GM19397 (cell line): Measurements from ENCODE around the gene YES1.

Source experiments
- ATAC-seq: cut with Tn5 transposase; IDR thresholded peaks from one replicate; pipeline ENCODE4 v1.9.1; 2021; ENCODE audit warnings: mild to moderate bottlenecking, moderate library complexity; ENCODE audit not compliant: unreplicated experiment

Gene YES1

DNA sequence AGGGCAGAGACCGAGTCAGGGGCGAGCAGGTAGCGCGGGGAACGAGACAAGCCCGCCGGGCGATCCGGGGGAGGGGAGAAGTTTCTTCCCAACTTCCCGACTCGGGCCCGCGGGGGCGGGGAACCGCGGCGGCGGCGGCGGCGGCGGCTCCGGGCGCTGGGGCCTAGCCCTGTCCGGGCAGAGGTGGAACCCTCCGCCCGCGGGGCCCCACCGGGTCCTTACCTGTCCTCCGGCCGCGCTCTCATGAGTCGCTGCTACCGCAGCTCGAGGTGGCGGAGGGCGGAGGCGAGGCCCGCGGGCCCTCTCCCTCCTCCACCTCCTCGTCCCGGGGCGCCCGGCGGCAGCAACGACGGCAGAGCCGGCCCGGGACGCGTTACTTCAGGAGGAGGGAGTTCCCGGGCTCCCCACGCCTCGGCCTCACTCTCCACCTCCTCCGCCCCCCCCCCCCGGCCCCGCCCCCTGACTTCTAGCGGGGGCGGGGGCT lies at the start of gene YES1:
TSS of gene YES1 (minus strand) at position 351 of the 484 bp plus-strand sequence. CDS start 55,415 bp downstream, outside the sequence.
- peak; percentile 75 for ATAC-seq

DNA sequence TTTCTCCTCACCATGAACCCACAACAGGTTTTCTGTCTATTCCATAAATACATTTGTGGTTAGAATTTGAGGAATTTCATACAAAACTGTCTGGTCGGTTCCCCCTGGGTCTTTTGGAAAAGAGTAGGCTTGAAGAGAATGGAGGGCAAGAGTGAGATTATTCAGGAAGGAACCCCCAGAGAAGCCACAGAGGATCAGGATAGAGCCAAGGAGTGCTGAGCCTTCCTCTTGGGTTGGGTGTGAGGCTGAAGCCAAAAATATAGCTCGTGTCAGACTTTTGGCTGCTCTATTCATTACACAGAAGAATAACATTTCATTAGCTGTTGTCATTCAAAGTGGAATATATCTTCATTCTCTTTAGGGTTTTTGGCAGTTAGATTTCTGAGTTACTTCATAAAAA lies 45.9 kb upstream of the YES1 start:
- ATAC-seq = no peak

DNA sequence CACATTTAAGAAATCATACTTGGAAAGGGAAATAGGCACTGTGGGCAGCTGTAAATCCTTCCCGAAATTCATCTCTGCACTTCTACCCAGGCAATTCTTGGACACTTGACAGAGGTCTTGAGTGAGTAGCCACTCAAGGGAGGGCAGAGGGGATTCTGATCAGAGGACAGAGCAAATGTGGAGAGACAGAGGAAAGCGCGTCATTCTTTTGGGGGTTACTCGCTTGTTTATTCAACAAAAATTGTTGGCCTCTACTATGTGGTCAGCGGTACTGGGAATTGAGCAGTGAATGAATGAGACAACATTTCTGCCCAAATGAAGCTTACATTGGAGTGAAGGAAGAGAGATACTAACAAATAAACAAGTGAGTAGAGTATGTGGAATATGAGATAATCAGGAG lies 41.4 kb upstream of the YES1 start:
- no peak for ATAC-seq

DNA sequence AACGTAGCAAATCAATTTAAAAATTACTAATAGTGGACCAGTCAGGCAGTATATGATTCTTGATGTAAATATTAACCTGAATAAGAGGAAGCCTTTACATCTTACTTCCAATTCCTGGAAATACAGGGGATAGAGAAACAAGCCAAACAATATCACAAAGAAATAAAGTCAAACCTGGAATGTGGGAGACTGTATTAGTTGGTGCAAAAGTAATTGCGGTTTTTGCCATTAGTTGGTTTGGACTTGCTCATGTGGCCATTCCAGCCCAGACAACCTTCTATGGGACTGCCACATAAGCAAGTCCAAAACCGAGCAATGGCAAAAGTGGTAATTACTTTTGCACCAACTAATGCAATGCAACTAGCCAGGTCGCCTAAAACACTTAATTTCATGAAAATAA lies 38.9 kb upstream of the YES1 start:
- ATAC-seq = no peak

DNA sequence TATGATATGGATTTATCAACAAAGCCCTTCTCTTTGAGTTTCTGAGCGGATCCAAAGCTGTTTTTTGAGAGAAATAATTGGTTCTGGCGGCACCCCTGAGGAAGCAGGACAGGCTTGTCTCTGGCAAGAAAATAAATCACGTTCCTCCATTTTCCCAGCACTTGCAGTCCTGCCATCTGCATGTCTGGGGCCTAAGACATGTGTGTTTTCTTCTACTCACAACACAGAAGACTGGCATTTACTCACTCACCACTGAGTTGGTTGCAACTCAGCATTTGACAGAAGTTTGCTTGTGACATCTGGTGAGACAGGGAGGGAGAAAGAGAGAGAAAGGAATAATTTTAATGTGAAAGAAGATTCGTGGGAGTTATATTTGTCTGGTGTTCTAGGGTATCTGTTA lies 37.0 kb upstream of the YES1 start:
- ATAC-seq = no peak

DNA sequence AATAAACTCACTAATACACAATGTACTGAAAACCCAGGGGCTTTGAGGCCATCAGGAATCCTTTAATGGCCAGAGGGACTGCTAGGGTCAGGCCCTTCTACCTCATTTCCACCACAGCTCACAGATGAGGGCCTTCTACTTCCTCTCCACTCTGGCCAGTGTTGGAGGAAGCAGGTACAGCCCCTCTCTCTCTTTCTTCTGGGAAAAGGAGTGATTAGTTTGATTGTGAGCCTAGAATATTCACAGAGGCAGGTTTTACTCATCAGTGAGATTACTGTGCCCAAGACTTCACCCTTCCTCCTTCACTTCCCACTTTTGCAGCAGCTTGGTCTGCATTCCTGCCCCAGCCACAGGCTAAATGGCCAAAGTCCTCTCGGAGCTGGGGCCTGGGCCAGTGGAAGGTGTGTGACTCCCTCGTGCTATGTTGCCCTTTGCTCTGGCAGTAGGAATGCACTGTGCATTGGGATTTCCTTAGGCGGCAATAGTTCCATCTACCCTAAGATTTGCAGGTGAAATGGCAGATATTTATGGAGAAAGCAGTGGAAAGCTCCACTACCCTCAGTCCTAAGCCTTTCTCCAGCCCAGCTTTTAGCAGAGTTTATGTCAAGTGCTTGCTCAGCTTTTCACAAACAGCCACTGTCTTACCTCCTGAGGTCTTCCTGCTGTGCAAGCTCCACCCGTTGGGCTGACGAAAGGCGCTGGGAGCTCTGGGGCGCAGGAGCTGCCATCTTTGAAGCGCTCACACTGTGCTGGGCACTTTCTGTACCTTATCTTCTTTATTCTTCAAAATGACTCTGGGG lies 36.2 kb upstream of the YES1 start:
- no peak for ATAC-seq

DNA sequence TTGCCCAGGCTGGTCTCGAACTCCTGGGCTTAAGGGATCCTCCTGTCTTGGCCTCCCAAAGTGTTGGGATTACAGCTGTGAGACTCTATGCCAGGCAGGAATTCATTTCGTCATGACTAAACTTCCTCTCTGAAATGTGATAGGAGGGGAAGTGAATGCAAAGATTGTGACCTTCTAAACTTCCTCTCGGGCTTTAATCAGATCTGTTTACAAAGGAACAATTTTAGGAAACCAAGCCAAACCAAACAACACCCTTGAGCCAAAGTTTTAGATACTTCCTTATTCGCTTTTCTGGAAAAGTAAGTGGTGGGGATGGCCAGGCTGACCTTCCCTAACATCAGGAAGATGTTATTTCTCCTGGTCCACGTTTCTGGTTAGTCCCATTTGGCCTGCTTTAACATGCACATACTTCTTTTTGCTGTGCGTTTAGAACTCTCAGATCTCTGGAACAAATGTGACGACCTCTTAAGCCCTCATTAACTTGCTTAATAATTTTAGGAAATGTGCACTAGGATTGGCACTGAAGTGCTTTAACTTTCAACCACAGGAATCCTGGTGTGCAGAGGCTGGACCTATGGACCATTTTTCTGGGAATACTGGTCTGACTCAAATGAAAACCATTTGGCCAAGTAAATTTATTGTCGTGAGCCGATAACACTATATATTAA lies 33.2 kb upstream of the YES1 start:
- ATAC-seq = no peak

DNA sequence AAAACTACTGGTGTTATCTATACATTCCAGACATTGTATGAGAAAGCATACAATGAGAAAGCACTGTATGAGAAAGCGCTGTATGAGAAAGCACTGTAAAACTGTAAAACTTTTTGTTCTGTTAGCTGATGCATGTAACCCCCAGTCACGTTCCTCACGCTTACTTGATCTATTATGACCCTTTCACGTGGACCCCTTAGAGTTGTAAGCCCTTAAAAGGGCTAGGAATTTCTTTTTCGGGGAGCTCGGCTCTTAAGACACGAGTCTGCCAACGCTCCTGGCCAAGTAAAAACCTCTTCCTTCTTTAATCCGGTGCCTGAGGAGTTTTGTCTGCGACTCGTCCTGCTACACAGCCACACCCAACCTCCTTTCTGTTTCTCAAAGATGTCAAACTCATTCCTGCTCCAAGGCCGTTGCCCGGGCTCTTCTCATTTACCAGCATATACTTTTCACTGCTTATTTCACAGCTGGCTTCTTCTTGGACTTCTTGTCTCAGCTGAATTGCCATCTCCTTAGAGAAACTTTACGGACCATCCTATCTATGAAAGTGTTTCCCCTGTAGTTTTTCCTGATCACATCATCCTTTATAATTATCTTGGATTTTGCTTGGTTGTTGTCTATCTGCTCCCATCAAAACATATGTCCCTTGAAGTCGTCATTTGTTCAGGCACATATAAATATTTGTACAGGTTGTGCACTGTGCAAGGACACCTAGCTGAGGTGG lies 29.8 kb upstream of the YES1 start:
- ATAC-seq = no peak

DNA sequence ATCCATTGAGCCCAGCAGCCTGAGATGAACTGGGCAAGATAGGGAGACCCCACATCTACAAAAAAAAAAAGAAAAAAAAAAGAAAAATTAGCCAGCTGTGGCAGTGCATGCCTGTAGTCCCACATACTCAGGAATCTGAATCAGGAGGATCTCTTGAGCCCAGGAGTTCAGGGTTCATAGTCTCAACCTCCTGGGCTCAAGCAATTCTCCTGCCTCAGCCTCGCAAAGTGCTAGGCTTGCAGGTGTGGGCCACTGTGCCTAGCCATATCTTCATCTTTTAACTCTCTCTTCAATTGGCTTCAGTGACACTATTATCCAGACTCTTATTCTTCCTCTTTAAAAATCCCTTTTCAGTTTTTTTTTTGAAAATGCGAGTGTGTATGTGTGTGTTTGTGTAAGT lies 28.5 kb upstream of the YES1 start:
- ATAC-seq = no peak

DNA sequence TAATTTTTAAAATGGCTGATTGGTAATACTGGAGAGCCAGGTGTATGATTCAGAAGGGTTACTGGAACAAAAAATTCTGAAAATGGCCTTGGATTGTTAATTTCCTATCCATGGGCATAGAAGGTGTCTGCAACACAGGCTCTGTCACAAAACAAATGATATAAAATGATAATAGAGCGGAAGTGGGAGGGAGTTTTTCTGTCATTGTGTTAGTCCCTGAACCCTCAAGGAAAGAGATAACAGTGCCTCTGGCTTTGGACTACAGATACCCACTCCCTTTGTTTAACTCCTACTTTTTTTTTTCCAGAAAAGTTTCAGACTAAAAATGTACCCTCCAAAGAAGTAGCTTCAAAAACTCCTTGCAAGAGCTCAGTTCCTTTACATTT lies 28.0 kb upstream of the YES1 start:
- no peak for ATAC-seq

DNA sequence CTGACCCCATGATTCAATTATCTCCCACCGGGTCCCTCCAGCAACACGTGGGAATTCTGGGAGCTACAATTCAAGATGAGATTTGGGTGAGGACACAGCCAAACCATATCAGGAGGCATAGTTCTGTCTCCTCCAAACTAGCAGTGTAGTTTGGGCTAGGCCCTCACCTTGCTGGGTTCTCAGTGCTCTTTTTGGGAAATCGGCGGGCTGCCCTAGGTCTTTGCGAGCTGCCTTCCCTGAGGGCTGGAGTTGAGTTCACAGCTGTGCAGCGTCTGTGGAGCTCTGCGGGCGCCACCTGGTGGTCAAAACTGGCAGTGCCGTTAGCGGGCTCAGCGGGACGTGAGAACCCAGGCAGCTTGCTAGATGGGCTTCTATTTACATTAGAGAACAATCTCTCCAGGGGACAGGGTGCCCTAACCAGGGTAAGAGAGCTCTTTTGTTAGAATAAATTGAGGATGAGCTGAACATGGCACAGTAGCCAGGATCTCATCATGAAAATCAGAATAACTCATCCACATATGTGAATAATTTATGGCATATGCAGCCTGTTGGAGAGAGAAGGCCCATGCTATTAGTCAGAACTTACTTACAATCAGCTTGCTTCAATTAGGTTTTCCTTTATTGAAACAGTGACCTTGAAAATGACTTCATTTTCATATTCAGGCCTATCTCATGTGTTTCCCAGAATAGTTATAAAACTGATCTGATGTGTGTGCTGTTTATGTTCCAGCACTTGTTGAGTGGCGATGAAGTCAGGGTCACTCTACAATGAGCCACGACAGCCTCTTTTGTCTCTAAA lies 27.4 kb upstream of the YES1 start:
- peak; percentile 99 for ATAC-seq

DNA sequence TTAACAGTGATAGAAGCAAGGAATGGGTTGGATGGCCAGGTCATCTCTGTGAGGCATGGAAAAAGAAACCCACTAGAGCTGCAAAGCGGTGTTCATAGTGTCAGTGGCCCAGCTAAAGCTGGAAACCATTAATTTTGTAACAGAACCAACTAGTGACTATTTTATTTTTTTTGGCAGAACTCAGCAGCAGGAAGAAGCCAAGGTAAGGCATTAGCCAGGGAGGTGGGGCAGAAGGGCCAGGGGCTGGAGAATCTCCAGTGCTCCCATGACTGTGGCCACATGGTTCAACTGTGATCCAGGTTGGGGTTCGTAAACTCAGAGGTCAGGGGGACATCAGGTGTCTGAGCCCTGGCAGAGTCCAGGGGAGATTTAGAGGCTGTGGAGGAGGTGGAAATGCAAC lies 25.9 kb upstream of the YES1 start:
- ATAC-seq = no peak

DNA sequence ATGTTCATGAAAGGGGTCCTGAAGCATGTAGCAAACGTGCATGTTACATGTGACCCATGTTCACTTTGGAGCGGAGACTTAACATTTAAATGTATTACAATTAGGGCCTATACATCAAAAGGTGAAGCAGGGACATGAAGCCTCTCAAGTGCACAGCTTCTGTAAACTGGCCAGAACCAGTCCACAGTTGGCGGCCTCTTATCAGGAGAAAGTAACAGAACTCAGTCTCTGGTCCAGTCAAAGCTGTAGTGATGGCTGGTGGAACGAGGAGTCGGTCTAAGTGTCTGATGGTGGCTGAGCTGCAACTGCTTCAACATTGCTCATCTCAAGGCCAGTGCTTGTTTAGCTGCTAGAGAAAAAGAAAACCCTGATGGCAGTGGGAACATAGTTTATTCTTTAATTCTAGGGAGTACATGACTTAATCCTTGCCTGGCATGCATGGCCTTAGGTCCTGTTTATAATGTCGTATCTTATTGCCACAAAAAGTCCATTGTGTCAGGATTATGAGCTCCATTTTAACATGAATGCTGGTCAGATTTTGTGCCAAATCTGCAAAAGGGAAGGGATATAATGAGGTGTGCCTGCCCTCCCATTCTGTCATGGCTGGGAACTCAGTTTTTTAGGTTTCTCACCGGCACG lies 22.2 kb upstream of the YES1 start:
- no peak for ATAC-seq

DNA sequence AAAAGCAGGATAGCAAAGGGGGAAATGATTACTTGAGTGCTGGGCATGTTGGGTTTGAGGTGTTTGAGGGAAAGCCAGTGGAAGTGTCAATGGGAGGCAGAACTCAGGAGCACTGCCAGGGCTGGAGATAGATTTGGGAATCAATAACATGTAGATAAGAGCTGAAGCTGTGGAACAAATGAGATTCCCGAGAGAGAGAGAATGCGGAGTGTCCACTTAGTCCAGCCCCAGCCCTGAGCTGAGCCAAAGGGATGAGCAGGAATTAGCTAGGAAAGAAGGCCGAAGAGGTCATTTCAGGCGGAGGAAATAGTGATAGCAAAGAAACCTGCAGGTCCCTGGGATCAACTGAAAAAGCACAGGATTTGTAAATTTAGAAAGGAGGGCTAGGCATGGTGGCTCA lies 21.2 kb upstream of the YES1 start:
- ATAC-seq = no peak

DNA sequence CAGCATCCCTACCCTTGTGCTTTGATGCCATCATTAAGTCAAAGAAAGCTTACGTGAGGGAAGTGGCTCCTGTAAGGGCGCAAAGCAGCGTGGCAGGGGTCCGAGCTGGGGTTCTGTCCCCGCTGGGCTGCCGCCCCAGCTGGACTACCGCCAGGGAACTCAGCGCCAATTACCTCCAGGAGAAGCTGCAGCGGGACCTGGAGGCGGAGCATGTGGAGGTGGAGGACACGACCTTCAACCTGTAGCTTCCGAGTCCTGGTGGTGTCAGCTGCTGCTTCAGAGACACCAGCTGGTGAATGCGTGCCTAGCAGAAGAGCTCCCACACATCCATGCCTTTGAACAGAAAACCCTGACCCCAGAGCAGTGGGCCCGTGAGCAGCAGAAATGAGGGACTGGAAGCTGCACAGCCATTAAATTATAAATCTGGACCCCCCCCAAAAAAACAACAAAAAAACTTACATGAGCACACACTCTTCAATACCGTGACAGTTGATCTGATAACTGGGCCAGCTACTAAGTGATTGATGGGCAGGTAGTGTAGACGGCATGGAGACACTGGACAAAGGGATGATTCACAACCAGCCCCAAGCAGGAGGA lies 20.1 kb upstream of the YES1 start:
- ATAC-seq = no peak

DNA sequence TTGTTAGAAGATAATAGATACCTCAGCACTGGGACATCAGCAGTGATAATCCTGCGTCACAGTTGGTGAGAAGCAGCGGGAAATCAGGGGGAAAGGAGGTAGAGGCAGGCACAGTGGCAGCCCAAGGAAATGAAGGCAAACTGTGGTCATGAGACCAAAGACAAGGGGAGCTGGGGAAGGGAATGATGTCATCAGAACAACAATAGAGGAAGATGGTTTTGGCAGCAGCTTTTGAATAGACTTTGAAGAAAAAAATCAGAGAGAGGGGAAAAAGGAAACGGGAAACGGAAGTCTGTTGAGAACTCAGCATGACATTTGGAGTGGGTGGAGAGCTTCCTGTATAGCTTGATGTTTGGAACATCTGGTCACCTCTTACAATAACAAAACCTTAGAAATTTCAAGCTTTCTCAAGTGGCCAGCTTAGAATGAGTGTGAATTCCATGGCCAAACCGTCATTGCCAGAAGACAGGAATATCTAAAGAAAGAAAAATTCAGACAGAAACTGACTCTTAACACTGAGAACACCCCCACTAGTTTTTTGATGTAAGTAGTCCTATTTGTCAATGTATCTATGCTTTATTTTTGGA lies 18.4 kb upstream of the YES1 start:
- peak; percentile 58 for ATAC-seq

DNA sequence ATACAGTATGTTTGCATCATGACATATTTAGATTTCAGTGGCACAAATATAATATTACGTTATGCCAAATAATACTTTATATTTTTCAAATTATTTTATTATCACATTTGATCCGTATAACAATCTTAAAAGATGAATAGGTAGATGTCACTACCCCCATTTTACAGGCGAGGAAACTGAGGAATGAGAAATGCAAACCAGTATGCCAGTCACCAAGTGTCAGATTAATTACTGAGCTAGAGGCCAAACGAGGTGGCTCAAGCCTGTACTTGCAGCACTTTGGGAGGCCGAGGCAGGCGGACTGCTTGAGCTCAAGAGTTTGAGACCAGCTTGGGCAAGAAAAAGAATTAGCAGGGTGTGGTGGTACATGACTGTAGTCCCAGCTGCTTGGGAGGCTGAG lies 17.4 kb upstream of the YES1 start:
- no peak for ATAC-seq

DNA sequence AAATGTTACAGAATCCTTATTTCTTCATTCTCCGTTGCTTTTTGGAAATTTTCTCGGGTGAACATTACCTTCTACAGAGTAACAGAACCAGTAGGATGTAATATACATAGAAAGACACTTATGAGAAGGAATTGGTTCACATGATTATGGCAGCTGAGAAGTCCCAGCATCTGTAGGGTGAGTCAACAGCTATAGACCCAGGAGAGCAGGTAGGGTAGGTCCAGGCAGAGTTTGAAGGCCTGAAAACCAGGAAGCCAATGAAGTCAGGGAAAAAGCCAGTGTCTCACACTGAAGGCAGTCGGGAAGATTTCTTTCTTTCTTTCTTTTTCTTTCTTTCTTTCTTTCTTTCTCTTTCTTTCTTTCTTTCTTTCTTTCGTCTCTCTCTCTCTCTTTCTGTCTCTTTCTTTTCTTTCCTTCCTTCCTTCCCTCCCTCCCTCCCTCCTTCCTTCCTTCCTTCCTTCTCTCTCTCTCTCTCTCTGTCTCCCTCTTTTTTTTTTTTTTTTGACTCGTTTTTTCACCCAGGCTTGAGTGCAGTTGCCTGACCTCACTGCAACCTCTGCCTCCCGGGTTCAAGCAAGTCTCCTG lies 15.1 kb upstream of the YES1 start:
- no peak for ATAC-seq

DNA sequence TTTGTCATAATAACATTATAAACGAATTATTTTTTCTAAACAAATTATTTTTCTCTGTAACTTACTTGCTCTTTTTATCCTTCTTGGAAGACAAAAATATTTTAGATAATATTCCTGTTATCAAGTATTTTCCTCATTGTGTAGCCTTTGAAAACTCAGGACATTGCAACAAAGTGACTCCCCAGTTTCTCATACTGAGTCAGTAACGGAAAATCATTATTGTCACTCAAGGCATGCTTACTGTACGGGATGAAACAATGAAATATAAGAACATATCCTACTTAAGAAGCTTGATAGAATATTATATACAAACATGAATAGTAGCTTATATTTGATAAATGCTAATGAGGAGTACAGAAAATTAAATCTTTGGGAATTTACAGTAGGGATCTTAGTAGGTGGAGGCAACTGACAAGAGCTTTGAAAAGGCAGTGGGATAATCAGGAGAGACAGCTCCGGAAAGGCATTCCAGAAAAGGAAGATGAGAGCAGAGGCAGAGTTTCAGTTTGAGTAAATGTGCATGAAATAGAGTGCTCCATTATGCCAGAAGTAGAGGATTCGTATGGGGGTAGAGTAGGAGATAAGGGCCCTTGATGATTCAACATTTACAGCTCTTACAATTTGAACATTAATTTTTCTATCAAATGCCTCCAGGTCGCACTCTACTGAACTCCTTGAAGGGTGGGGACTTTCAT lies 14.0 kb upstream of the YES1 start:
- ATAC-seq = no peak
